GM21528 (cell line): Measurements from ENCODE around the gene LTC4S.
"Not testable (repeated sequence)": the region's sequence is repeated elsewhere in the genome, so short reads cannot be mapped to it uniquely, and the experiment has no call there.

Experiments
- ATAC-seq: cut with Tn5 transposase; IDR thresholded peaks from one replicate; pipeline ENCODE4 v1.9.1; 2021; ENCODE audit warnings: mild to moderate bottlenecking, moderate library complexity; ENCODE audit not compliant: unreplicated experiment, low FRiP score

Gene LTC4S

GRCh38 chr5:179822059-179822432 is 28.3 kb downstream of the LTC4S start:
- no peak for ATAC-seq

- ATAC-seq: no peak
Measured at GRCh38 chr5:179822444-179822990, 28.7 kb downstream of the LTC4S start.

- ATAC-seq: no peak
Measured at GRCh38 chr5:179823937-179824744, 30.4 kb downstream of the LTC4S start.

- ATAC-seq: no peak
Measured at GRCh38 chr5:179824745-179825112, 30.9 kb downstream of the LTC4S start.

GRCh38 chr5:179825655-179826182 is 31.9 kb downstream of the LTC4S start:
- ATAC-seq: no peak

- no peak for ATAC-seq
Measured at GRCh38 chr5:179827680-179828079, 33.9 kb downstream of the LTC4S start.

GRCh38 chr5:179828756-179829421 is 35.1 kb downstream of the LTC4S start:
- no peak for ATAC-seq

GRCh38 chr5:179829732-179830435 is 36.1 kb downstream of the LTC4S start:
- no peak for ATAC-seq

GRCh38 chr5:179830818-179831468 is 37.2 kb downstream of the LTC4S start:
- no peak for ATAC-seq

GRCh38 chr5:179832039-179832745 is 38.4 kb downstream of the LTC4S start:
- no peak for ATAC-seq

- ATAC-seq: no peak
Measured at GRCh38 chr5:179833056-179833708, 39.4 kb downstream of the LTC4S start.

GRCh38 chr5:179833709-179834070 is 39.9 kb downstream of the LTC4S start:
- ATAC-seq: no peak

GRCh38 chr5:179834120-179834519 is 40.3 kb downstream of the LTC4S start:
- ATAC-seq: no peak

GRCh38 chr5:179834871-179835270 is 41.1 kb downstream of the LTC4S start:
- not testable (repeated sequence) for ATAC-seq

GRCh38 chr5:179836225-179837019 is 42.6 kb downstream of the LTC4S start:
- ATAC-seq: no peak

- no peak for ATAC-seq
Measured at GRCh38 chr5:179837076-179838011, 43.6 kb downstream of the LTC4S start.
